MM.1S (cell line): ENCODE data around the gene ULK2.

Experiments used
- DNase-seq: peaks from one replicate; pipeline ENCODE4 v3.0.0-alpha.2; 2015
- H2AFZ ChIP-seq: fragments of 300-600 bp; sonication (generic); 2 replicates; pipeline ENCODE4 v1.6.0; 2016; ENCODE audit warnings: antibody characterized with exemption, low read length
- H3F3A ChIP-seq: fragments of 300-600 bp; sonication (generic); 2 replicates; pipeline ENCODE4 v1.6.1; 2016; ENCODE audit warnings: mild to moderate bottlenecking, antibody characterized with exemption, low read length, moderate library complexity, mixed read lengths; ENCODE audit not compliant: insufficient read depth
- H3K27ac ChIP-seq: fragments of 300-600 bp; sonication (generic); 2 replicates; pipeline ENCODE4 v1.5.1; 2016; ENCODE audit warnings: mild to moderate bottlenecking, low read length
- H3K27me3 ChIP-seq: fragments of 300-600 bp; sonication (generic); replicated peaks from 2 replicates; pipeline ENCODE4 v1.6.0; 2016; ENCODE audit warnings: low read length; ENCODE audit not compliant: insufficient read depth
- H3K36me3 ChIP-seq: fragments of 300-600 bp; sonication (generic); replicated peaks from 2 replicates; pipeline ENCODE4 v1.6.1; 2016; ENCODE audit warnings: mild to moderate bottlenecking, low read length, mixed read lengths; ENCODE audit not compliant: insufficient read depth
- H3K4me1 ChIP-seq: fragments of 300-600 bp; sonication (generic); 2 replicates; pipeline ENCODE4 v1.6.1; 2016; ENCODE audit warnings: low read length, mixed read lengths
- H3K4me2 ChIP-seq: fragments of 300-600 bp; sonication (generic); 2 replicates; pipeline ENCODE4 v1.6.0; 2016; ENCODE audit warnings: low read depth, low read length
- H3K4me3 ChIP-seq: fragments of 300-600 bp; sonication (generic); 2 replicates; pipeline ENCODE4 v1.5.1; 2016; ENCODE audit warnings: low read length, mixed read lengths
- H3K79me2 ChIP-seq: fragments of 300-600 bp; sonication (generic); 2 replicates; pipeline ENCODE4 v1.6.1; 2016; ENCODE audit warnings: mixed run types, low read length, mixed read lengths
- H3K9ac ChIP-seq: fragments of 300-600 bp; sonication (generic); 2 replicates; pipeline ENCODE4 v1.6.1; 2016; ENCODE audit warnings: low read length, mixed read lengths
- H3K9me2 ChIP-seq: fragments of 300-600 bp; sonication (generic); replicated peaks from 2 replicates; pipeline ENCODE4 v1.6.1; 2016; ENCODE audit warnings: mild to moderate bottlenecking, low read length, mixed read lengths; ENCODE audit not compliant: insufficient read depth
- H3K9me3 ChIP-seq: fragments of 300-600 bp; sonication (generic); replicated peaks from 2 replicates; pipeline ENCODE4 v1.6.1; 2016; ENCODE audit warnings: mild to moderate bottlenecking, low read length, mixed read lengths; ENCODE audit not compliant: insufficient read depth
- H4K20me1 ChIP-seq: fragments of 300-600 bp; sonication (generic); 2 replicates; pipeline ENCODE4 v1.6.1; 2016; ENCODE audit warnings: mild to moderate bottlenecking, low read length, moderate library complexity, mixed read lengths; ENCODE audit not compliant: insufficient read depth
- EZH2 ChIP-seq: fragments of 300-600 bp; sonication (generic); optimal IDR thresholded peaks from 2 replicates; pipeline ENCODE3; 2017; ENCODE audit warnings: low read depth, mild to moderate bottlenecking, antibody characterized with exemption, low read length, mixed read lengths
- EZH2phosphoT487 ChIP-seq: fragments of 300-600 bp; sonication (generic); IDR thresholded peaks from 2 replicates; pipeline ENCODE4 v1.6.1; 2018; ENCODE audit warnings: antibody characterized with exemption, low read length
- TF ChIP-seq, protein P1 (sequence below): fragments of 300-600 bp; sonication (generic); IDR thresholded peaks from 2 replicates; pipeline ENCODE4 v1.5.1; 2016; ENCODE audit warnings: antibody characterized with exemption, low read length, mixed read lengths

ULK2 gene

DNA sequence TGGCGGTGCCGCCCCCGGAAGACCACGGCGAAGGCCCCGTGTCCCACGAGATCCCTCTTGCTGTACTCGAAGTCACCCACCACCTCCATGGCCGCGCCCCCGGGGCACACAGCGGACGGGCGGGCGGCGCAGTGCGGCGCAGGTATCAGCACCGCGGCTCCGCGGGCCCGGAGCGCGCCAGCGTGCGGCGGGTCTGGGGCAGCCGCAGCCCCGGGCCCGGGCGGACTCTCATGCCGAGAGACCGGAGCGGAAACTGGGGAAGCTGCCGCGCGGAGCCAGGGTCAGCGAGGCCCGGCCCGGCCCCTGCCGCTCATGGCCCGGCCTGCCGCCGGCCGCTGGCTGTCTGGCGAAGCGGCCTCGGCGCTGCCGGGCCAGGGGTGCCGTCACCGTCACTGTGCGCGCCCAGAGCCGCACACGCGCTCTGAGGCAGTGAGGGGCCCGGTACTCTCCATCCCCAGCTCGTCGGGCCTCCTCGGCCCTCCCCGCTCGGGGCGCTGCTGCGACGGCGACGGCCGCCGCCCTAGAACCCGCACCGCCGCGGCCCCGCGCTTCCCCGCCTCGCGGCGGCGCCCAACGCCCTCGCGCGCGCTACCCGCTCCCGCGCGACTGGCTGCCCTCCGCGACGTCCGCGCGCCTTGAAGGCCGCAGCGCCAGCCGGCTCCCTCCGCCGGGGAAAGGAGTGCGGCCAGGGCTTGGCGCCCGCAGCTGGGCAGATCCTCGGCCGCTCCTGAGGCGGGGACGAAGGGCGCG lies at the start of gene ULK2:
TSS of gene ULK2 (minus strand) at position 608 of the 750 bp plus-strand sequence. CDS start at position 89, 519 bp downstream.
- no peaks in the 10 kb centered on the region for H3K36me3 ChIP-seq
- no peaks in the 10 kb centered on the region for H4K20me1 ChIP-seq
- no peaks in the 10 kb centered on the region for H3K27me3 ChIP-seq
- TF ChIP-seq, protein P1, sequence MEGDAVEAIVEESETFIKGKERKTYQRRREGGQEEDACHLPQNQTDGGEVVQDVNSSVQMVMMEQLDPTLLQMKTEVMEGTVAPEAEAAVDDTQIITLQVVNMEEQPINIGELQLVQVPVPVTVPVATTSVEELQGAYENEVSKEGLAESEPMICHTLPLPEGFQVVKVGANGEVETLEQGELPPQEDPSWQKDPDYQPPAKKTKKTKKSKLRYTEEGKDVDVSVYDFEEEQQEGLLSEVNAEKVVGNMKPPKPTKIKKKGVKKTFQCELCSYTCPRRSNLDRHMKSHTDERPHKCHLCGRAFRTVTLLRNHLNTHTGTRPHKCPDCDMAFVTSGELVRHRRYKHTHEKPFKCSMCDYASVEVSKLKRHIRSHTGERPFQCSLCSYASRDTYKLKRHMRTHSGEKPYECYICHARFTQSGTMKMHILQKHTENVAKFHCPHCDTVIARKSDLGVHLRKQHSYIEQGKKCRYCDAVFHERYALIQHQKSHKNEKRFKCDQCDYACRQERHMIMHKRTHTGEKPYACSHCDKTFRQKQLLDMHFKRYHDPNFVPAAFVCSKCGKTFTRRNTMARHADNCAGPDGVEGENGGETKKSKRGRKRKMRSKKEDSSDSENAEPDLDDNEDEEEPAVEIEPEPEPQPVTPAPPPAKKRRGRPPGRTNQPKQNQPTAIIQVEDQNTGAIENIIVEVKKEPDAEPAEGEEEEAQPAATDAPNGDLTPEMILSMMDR = no peak
- no peak for TF ChIP-seq EZH2
- no peak for TF ChIP-seq EZH2phosphoT487
- H3K9ac ChIP-seq = peak within 1 kb of the TSS; percentile 75
- DNase-seq = peak; percentile 42
- H3K27ac ChIP-seq = no peak within 1 kb of the TSS
- H3K9me3 ChIP-seq = no peaks in the 10 kb centered on the region
- H3K9me2 ChIP-seq = no peaks in the 10 kb centered on the region
- no peaks in the 10 kb centered on the region for H3K79me2 ChIP-seq
- H3K4me3 ChIP-seq = peak within 1 kb of the TSS; percentile 78
- H3K4me2 ChIP-seq = peak within 1 kb of the TSS; percentile 81
- H3F3A ChIP-seq = no peaks in the 10 kb centered on the region
- no peaks in the 10 kb centered on the region for H3K4me1 ChIP-seq
- H2AFZ ChIP-seq = peak within 1 kb of the TSS; percentile 99

- no peaks in the 10 kb centered on the region for H3K79me2 ChIP-seq
- no peak overlapping the region for H3K4me2 ChIP-seq
- no peaks in the 10 kb centered on the region for H3F3A ChIP-seq
- no peaks in the 10 kb centered on the region for H3K9me2 ChIP-seq
- no peak for DNase-seq
- H3K4me3 ChIP-seq = no peak overlapping the region
- no peak overlapping the region for H2AFZ ChIP-seq
- no peaks in the 10 kb centered on the region for H3K4me1 ChIP-seq
- H3K9me3 ChIP-seq = no peaks in the 10 kb centered on the region
- H3K9ac ChIP-seq = no peak overlapping the region
- H3K36me3 ChIP-seq = peaks cover 4% of the 10 kb centered on the region; the same call in 1 of the 2 replicates
- TF ChIP-seq EZH2phosphoT487 (no peak), EZH2 (no peak)
- TF ChIP-seq, protein P1 = no peak
- H4K20me1 ChIP-seq = no peaks in the 10 kb centered on the region
- H3K27ac ChIP-seq = no peak overlapping the region
- no peaks in the 10 kb centered on the region for H3K27me3 ChIP-seq
Measured at GRCh38 chr17:19915245-19915978, 47.7 kb upstream of the ULK2 start.

DNA sequence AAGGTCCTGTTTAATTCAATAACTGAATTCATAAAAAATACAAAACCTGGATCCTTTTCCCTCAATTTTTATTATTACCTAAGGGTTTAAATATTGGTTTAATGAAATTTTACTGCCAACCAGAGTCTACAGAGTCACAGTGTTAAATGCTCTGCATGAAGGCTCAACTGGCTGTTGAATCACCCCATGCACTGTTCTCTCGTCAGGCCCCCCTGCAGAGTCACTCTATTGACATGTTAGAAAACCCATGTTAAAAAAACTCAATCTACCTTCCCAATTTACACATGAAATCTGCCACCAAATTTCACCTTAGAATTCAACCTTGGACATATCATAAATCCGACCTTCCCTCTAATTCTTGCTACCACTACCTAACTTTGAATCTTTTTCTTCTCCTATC lies 43.3 kb upstream of the ULK2 start:
- no peak for DNase-seq
- Histone ChIP-seq H3K9me3 (no peaks in the 10 kb centered on the region), H3K9me2 (no peaks in the 10 kb centered on the region), H3K4me3 (no peak overlapping the region), H3K4me1 (no peaks in the 10 kb centered on the region), H4K20me1 (no peaks in the 10 kb centered on the region), H3K27me3 (no peaks in the 10 kb centered on the region), H2AFZ (no peak overlapping the region), H3K36me3 (peaks cover 9% of the 10 kb centered on the region), H3K27ac (no peak overlapping the region), H3K9ac (no peak overlapping the region), H3K79me2 (no peaks in the 10 kb centered on the region), H3K4me2 (no peak overlapping the region), H3F3A (no peaks in the 10 kb centered on the region)
- no peak for TF ChIP-seq EZH2phosphoT487
- TF ChIP-seq, protein P1 = no peak
